Activated naive CD8-positive, alpha-beta T cell treated with anti-CD3 and anti-CD28 coated beads, Interleukin-2, amount 50 U/mL, for 16 hours (primary cell): ENCODE results near the gene RAPGEF2.

Experiments
- DNase-seq: peaks from one replicate; pipeline ENCODE4 v3.0.0-alpha.2; 2020; ENCODE audit warnings: low read depth, low spot score

RAPGEF2 gene

DNA sequence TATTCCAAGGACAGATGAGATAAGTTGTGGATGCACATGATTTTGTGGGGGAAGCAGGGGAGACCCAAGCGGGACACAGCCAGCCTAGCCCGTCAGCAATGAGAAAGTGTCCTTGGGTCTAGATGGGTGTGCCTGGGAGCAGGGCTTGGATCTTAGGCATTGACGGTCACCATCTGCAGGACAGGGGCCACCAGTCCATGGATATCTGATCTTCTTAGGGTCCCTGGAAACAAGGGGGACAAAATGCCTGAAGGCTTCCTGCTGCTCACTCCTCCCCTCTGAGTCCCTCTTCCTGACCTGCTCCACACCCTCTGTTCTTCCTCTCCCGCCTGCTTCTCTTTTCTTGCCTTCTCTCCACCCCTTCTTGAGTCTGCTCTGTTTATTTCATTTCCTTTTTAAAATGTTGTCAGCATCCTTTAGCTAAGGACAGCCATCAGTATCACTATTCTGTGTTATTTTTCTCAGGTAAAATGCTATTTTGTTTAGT, 298.4 kb downstream of the RAPGEF2 start:
- DNase-seq, result no peak

DNA sequence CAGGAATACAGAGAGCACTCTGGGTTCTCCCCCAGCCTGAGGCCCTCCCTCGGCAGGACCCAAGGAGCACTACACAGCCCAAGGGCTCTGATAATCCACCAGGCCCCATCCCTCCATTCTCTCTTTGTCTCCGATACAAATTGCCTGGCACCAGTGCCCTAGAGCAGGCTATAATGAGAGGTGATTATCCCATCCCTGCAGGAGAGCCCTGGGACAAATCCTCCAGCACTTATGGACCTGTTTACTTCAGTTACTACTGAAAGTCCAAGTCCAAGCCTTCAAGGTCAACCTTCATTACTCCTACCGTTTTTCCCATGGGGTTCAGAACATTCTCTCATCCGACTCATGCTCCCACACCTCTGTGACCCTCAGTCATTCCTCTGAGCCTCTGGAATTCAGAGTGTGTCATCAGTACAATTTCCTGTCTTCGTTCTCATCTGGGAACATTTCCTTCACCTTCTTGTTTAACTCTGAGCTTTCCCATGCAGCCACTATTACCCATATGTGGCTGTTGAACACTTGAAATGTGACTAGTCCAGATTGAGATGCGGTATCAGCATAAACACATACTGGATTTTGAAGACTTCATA, 299.0 kb downstream of the RAPGEF2 start:
- DNase-seq, result no peak
